ENCODE data around the gene GATA5.

Gene GATA5

DNA sequence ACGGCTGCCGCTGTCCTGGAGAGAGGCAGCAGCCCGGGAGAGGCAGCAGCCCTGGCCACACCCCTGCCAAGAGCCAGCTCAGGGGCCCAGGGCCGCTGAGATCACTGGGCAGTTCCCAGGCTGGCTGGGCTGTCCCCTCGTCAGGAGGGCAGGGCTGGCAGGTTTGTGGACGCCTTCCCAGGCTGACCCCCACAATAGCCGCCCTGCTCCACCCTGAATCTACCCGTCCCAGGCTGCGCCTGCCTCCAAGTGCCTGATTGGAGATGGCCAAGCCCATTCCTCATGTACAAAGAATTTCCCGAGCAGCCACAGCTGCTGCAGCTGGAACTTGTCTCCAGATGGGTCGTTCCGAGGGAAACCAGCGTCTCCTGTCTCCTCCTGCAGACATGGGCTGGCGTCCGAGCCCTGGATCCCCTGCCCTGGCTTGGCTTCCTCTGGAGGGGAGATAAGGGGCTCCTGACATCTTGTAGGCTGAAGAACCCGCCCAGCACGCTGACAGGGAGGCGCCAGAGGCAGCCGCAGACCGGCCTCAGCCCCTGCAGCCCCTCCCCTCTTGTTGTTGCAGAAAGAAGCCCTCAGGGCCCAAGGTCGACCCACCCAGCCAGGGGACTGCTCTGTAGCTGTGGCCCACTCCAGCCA lies 9.4 kb upstream of the GATA5 start:
- TF ChIP-seq, protein P1, sequence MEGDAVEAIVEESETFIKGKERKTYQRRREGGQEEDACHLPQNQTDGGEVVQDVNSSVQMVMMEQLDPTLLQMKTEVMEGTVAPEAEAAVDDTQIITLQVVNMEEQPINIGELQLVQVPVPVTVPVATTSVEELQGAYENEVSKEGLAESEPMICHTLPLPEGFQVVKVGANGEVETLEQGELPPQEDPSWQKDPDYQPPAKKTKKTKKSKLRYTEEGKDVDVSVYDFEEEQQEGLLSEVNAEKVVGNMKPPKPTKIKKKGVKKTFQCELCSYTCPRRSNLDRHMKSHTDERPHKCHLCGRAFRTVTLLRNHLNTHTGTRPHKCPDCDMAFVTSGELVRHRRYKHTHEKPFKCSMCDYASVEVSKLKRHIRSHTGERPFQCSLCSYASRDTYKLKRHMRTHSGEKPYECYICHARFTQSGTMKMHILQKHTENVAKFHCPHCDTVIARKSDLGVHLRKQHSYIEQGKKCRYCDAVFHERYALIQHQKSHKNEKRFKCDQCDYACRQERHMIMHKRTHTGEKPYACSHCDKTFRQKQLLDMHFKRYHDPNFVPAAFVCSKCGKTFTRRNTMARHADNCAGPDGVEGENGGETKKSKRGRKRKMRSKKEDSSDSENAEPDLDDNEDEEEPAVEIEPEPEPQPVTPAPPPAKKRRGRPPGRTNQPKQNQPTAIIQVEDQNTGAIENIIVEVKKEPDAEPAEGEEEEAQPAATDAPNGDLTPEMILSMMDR (IDR thresholded peaks at IDR 0.05; ENCODE audit: unreplicated experiment in 3 of 3): no peak
- Mint-ChIP-seq H3K27me3 (ENCODE audit: low read depth) (peaks cover 63% of the 10 kb centered on the region), H3K4me1 (peaks cover 35% of the 10 kb centered on the region), H3K27ac (peak overlapping the region; percentile 89 to 99 (median 91)), H3K36me3 (ENCODE audit: low read depth) (no peaks in the 10 kb centered on the region), H3K4me3 (peak overlapping the region; percentile 25 to 71 (median 59)), H3K9me3 (no peaks in the 10 kb centered on the region)

DNA sequence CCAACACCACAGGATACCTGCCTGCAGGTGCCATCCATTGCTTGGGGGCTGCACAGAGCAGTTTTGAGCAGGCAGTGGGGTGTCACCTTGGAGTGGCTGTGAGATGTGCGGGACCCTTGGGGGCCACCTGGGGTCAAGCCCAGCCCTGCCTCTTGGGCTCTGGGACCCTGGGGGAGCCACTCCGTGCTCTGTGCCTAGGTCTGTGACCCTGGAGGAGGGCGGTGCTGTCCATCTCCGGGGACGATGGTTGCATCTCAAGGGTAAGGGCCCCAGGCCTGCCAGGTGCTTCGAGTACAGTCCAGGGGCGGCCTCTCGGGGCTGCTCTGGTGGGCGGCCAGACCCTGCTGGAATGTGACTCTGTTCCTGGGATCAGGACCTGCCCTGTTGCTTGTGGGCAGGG lies 8.7 kb upstream of the GATA5 start:
- no peak overlapping the region for H3K27ac Mint-ChIP-seq
- H3K4me1 Mint-ChIP-seq: peaks cover 36% of the 10 kb centered on the region
- TF ChIP-seq, protein P1 (IDR thresholded peaks at IDR 0.05; ENCODE audit: unreplicated experiment in 3 of 3): no peak
- no peaks in the 10 kb centered on the region for H3K36me3 Mint-ChIP-seq (ENCODE audit: low read depth)
- no peak overlapping the region for H3K4me3 Mint-ChIP-seq
- peaks cover 70% of the 10 kb centered on the region for H3K27me3 Mint-ChIP-seq (ENCODE audit: low read depth)
- H3K9me3 Mint-ChIP-seq: no peaks in the 10 kb centered on the region

DNA sequence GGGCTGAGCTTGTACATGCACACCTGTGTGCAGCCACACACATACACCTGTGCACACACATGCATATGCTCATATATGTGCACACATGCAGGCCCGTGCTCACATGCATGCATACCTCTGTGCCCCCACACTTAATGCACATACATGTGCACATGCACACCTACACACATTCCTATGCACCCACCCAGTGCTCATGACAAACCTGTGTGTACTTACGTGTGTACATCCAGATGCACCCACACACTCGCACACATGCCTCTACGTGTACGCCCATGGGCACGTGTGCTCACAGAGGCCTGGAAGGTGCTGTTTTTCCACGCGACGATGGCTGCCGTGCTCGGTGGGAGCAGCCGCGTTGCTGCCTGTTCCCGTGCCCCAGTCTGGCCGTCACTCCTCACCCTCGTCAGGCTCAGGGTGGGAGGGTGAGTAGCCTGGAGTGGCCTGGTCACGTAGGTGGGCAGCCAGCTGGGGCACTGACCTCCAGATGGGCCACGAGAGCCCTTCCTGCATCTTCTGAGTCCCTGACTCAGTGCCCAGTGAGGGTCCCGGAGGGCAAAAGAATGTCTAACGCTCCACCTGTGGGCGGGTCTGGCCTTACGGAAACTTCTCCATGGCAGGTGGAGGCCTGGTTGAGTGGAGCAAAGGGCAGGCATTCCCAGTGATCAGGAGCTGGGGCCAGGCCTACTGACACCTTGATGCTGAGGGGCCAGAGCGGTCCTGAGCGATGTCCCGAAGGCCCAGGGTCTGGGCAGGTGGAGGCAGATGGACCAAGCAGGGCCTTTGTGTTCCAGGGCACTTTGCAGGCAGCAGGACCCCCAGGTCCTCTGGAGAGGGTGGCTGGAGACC lies 8.0 kb upstream of the GATA5 start:
- TF ChIP-seq, protein P1 (IDR thresholded peaks at IDR 0.05; ENCODE audit: unreplicated experiment in 3 of 3): no peak
- H3K9me3 Mint-ChIP-seq: no peaks in the 10 kb centered on the region
- no peaks in the 10 kb centered on the region for H3K36me3 Mint-ChIP-seq (ENCODE audit: low read depth)
- H3K27ac Mint-ChIP-seq: peak overlapping the region in 2 of 3 experiments; percentile 79 to 89
- H3K4me1 Mint-ChIP-seq: peaks cover 40% of the 10 kb centered on the region
- no peak overlapping the region for H3K4me3 Mint-ChIP-seq
- peaks cover 76% of the 10 kb centered on the region for H3K27me3 Mint-ChIP-seq (ENCODE audit: low read depth)

- Mint-ChIP-seq H3K9me3 (no peaks in the 10 kb centered on the region), H3K36me3 (ENCODE audit: low read depth) (no peaks in the 10 kb centered on the region), H3K27ac (peak overlapping the region; percentile 67 to 89 (median 79)), H3K4me1 (peaks cover 47% of the 10 kb centered on the region), H3K4me3 (peak overlapping the region; percentile 46 to 63 (median 54)), H3K27me3 (ENCODE audit: low read depth) (peaks cover 78% of the 10 kb centered on the region)
- TF ChIP-seq, protein P1 (IDR thresholded peaks at IDR 0.05; ENCODE audit: unreplicated experiment in 3 of 3): no peak
Observed at GRCh38 chr20:62482974-62483373, 7.2 kb upstream of the GATA5 start.

DNA sequence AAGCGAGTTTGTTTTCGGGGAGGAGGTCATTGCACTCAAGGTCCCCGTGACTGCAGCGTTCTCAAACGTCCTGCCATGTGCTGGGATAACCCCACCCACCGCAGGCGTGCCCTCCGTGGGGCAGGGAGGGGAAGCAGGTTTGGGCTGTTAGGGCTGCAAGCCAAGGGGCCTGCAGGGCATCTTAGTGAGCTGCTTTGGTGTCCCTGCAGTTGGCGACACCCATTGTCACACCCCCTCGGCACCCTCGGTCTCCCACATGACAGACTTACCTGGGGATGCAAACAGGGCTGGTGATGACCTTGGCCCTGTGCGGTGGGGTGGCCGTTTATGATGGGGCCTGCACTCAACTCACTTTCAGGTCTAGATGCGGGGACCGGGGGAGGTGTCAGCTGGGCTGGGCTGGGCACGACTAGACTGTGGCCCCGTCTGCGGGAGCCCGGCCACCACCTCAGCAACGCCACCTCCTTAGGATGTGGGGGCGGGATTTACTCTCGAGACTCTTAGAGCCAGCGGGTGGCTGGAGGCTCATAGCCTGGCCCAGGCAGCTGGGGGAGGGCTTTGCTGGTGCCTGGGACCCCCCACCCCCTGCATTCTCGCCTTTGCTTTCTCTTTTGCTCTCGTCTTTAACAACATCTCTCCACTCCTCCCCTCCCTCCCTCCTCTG lies 6.5 kb upstream of the GATA5 start:
- TF ChIP-seq, protein P1 (IDR thresholded peaks at IDR 0.05; ENCODE audit: unreplicated experiment in 3 of 3): no peak
- Mint-ChIP-seq H3K4me1 (peaks cover 48% of the 10 kb centered on the region), H3K36me3 (ENCODE audit: low read depth) (no peaks in the 10 kb centered on the region), H3K27me3 (ENCODE audit: low read depth) (peaks cover 82% of the 10 kb centered on the region), H3K4me3 (peak overlapping the region in 1 of 3 experiments; percentile 63), H3K27ac (peak overlapping the region; percentile 67 to 89 (median 79)), H3K9me3 (no peaks in the 10 kb centered on the region)

Data from nephron (organoid).